GM12873 (cell line): ENCODE results near the gene GINS2.

ENCODE experiments used
- TF ChIP-seq, protein P1 (sequence below): IDR thresholded peaks from 2 replicates; pipeline ENCODE4 v1.5.1; 2012; ENCODE audit warnings: low read depth, mild to moderate bottlenecking, moderate library complexity, low read length, control low read depth; ENCODE audit not compliant: insufficient read depth; ENCODE audit errors: missing control alignments

GINS2 gene

DNA sequence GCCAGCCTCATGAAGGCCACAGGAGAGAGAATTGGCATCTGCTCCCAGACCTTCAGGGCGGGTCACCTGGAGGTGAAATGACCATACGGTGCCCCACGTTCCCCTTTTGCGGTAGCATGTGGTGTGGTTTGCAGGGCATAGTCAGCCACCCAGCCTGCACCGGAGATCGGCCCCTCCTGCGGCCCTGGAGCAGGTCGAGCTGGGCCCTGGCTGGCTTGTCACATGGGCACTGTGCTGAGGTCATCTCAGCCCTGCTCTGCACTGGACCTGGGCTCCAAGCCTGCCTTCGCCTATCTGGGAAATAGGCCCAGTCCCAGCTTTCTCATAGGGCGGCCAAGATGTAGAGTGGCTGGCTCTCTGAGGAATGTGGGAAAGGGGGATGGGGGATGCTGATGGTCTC lies 59.4 kb downstream of the GINS2 start:
- TF ChIP-seq, protein P1, sequence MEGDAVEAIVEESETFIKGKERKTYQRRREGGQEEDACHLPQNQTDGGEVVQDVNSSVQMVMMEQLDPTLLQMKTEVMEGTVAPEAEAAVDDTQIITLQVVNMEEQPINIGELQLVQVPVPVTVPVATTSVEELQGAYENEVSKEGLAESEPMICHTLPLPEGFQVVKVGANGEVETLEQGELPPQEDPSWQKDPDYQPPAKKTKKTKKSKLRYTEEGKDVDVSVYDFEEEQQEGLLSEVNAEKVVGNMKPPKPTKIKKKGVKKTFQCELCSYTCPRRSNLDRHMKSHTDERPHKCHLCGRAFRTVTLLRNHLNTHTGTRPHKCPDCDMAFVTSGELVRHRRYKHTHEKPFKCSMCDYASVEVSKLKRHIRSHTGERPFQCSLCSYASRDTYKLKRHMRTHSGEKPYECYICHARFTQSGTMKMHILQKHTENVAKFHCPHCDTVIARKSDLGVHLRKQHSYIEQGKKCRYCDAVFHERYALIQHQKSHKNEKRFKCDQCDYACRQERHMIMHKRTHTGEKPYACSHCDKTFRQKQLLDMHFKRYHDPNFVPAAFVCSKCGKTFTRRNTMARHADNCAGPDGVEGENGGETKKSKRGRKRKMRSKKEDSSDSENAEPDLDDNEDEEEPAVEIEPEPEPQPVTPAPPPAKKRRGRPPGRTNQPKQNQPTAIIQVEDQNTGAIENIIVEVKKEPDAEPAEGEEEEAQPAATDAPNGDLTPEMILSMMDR, result no peak

DNA sequence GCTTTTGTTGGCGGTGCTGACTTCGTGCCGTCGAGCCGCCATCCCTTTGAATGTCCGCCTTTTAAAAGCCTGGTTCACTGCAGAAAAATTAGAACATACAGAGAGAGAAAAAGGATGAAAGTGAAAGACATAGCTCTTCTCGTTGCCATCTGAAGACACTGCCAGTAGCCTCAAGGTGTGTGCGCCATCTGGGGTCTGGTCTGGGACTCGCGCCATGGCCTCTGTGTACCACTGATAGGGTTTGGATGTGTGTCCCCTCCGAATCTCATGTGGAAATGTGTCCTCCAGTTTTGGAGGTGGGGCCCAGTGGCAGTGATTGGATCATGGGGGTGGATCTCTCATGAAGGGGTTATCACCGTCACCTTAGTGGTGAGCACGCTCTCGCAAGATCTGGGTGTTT lies 60.1 kb downstream of the GINS2 start:
- TF ChIP-seq, protein P1, result peak; percentile 8

DNA sequence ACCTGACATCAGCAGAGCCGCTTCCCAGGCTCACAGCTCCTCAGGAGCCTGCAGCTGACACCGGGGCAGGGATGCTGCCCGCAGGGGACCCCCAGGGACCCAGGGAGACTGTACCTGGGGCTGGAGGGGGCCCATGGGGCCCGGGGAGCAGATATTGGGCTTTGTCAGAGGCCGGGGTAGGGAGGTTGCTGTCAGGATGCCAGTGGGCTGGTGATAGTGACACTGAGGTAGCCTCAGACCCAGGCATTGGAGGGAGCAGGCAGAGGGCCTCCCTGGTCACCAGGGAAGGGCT lies 60.5 kb downstream of the GINS2 start:
- TF ChIP-seq, protein P1, result no peak

DNA sequence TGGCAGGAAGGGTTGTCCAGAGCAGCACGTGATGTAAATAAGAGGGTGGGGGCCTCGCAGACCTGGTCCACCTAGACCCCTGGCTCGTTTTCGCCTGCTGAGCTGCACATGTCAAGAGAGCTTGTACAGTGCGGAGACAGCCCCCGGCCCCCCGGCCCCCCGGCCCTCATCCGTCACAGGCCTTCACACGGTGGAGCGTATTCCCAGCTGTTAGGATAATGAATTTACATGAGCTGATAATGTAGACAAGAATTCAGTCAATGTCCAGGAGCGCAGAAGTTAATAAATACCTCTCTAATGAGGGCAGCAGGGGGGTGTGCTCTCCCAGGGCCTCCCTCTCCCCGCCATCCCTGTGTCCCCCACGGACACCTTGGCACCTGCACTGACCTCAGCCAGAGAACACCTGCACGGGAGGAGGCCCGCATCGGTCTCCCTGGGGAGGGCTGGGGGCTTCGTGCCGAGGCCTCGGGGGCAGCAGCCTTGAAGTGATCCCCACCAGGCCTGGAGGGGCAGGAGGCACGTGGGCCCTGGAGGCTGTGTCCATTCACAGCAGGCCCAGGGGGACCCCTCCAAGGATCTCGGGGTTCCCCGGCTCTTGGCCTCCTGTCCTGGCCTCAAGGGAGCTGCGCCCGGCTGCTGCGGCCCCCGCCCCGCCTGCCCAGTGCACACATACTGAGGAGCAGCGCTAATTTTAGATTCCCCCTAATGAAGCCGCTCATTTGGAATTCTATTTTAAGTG lies 61.1 kb downstream of the GINS2 start:
- TF ChIP-seq, protein P1, result no peak

DNA sequence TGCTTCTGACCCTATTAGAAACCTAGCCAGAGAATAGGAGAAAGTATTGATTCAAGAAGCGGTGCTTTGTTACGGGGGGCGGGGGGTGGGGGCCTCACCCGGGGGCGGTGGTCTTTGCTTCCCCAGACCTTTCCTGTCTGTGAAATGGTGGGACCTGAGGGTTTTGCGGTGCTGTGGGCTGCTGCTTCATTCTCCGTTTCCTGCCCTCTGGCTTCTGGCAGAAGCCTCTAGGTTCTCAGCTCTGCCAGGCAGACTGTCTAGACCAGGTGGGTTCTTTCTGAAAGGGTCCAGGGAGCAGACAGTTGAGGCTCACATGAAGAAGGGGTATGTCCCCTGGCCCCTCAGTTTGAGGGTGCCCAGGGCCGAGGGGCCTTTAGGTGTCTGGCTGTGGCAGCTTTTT lies 61.7 kb downstream of the GINS2 start:
- TF ChIP-seq, protein P1, result no peak
